ENCODE measurements around the gene FXYD6.

DNA sequence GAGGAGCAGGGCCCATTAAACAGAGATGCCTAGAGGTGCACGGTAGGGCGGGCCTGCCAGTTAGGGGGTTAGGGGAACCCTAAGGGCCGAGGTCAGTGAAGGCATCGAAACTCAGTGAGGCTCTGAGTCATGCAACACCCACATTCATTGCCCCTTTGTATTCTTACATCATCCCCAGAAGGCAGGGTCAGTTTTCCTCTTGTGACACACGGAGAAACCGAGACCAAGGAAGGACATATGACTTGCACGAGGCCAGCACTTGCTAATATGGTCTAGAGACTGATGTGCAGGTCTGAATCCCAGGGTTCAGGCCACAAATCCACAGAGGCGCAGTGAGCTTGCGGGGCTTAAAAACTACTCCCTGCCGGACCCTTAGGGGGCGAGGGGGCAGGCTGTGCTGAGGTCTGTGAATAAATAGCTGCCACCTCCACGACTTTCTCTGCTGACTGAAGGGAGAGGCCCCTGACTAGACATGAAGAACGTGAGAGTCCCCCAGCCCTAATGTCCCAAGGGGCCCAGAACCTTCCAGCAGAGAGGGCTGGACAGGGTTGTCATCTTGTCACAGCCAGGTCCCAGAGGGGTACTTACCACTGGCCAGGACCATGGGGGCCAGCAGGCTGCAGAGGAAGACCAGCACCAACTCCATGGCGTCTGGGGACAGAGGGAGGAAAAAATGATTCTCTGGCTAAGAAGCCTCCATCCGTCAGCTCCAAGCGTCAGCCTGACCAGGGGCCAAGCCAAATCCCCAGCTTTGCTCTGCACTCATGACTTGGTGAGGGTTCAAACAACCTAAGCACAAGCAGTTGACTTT is 34.1 kb downstream of the FXYD6 start:
- TF ChIP-seq, protein P1, sequence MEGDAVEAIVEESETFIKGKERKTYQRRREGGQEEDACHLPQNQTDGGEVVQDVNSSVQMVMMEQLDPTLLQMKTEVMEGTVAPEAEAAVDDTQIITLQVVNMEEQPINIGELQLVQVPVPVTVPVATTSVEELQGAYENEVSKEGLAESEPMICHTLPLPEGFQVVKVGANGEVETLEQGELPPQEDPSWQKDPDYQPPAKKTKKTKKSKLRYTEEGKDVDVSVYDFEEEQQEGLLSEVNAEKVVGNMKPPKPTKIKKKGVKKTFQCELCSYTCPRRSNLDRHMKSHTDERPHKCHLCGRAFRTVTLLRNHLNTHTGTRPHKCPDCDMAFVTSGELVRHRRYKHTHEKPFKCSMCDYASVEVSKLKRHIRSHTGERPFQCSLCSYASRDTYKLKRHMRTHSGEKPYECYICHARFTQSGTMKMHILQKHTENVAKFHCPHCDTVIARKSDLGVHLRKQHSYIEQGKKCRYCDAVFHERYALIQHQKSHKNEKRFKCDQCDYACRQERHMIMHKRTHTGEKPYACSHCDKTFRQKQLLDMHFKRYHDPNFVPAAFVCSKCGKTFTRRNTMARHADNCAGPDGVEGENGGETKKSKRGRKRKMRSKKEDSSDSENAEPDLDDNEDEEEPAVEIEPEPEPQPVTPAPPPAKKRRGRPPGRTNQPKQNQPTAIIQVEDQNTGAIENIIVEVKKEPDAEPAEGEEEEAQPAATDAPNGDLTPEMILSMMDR (conservative IDR thresholded peaks at IDR 0.05; ENCODE audit: low read length): no peak
- no peak for TF ChIP-seq EZH2phosphoT487 (IDR thresholded peaks at IDR 0.05; ENCODE audit: borderline replicate concordance, low read depth, low read length)

Data from OCI-LY7 (cell line).